H1 (cell line): ENCODE measurements around the gene CD4. TPM values are rescaled to one million over a fixed set of nuclear protein-coding genes. Genes with fewer than 3 reads are reported as not detected.

Experiments
- ASH2L ChIP-seq: fragments of 200-600, 300-600 bp; sonication (generic); IDR thresholded peaks from one replicate; pipeline ENCODE4 v1.7.1; 2017; ENCODE audit warnings: low read length
- BCL11A ChIP-seq, 2 experiments: IDR thresholded peaks; one replicate each; pipeline ENCODE4 v1.6.1; 2011; ENCODE audit warnings: low read depth in 2 of 2, low read length in 2 of 2, mild to moderate bottlenecking in 2 of 2
- CBX5 ChIP-seq: fragments of 300-800, 300-1000 bp; sonication (generic); IDR thresholded peaks from 2 replicates; pipeline ENCODE4 v1.7.1; 2016; ENCODE audit warnings: antibody characterized with exemption, low read length, low read depth
- CBX8 ChIP-seq: fragments of 300-800, 300-1000 bp; sonication (generic); IDR thresholded peaks from 2 replicates; pipeline ENCODE4 v1.7.1; 2016; ENCODE audit warnings: low read depth, low read length, borderline replicate concordance
- CEBPB ChIP-seq: IDR thresholded peaks from 2 replicates; pipeline ENCODE4 v1.6.1; 2012; ENCODE audit warnings: low read depth, low read length
- CHD2 ChIP-seq: IDR thresholded peaks from 2 replicates; pipeline ENCODE4 v1.6.1; 2012; ENCODE audit warnings: low read length, improper control_type of control experiment
- E2F6 ChIP-seq: IDR thresholded peaks from 2 replicates; pipeline ENCODE4 v1.6.1; 2012; ENCODE audit warnings: inconsistent platforms
- EZH2 ChIP-seq: fragments of 200-600 bp; sonication (generic); IDR thresholded peaks from 2 replicates; pipeline ENCODE4 v1.7.1; 2012; ENCODE audit warnings: low read depth, mild to moderate bottlenecking, moderate library complexity, low read length, inconsistent platforms; ENCODE audit not compliant: severe bottlenecking
- GTF2F1 ChIP-seq: IDR thresholded peaks from 2 replicates; pipeline ENCODE4 v1.6.1; 2012; ENCODE audit warnings: low read depth, low read length, improper control_type of control experiment, borderline replicate concordance
- KDM5A ChIP-seq: fragments of 200-600 bp; IDR thresholded peaks from 2 replicates; pipeline ENCODE4 v1.7.1; 2012; ENCODE audit warnings: mild to moderate bottlenecking, low read length, inconsistent platforms, mixed read lengths
- PHF8 ChIP-seq: fragments of 200-600 bp; sonication (generic); conservative IDR thresholded peaks from 2 replicates; pipeline ENCODE4 v1.7.1; 2012; ENCODE audit warnings: low read depth, mild to moderate bottlenecking, inconsistent platforms, low read length, moderate library complexity
- POLR2AphosphoS5 ChIP-seq: IDR thresholded peaks from 2 replicates; pipeline ENCODE4 v1.6.1; 2011; ENCODE audit warnings: low read depth, low read length
- RAD21 ChIP-seq, 2 experiments: IDR thresholded peaks in 1 of 2; conservative IDR thresholded peaks in 1 of 2; 2 replicates each; pipeline ENCODE4 v1.6.1; 2011; ENCODE audit warnings: low read depth in 2 of 2, low read length in 2 of 2, improper control_type of control experiment in 1 of 2, inconsistent platforms in 1 of 2, mild to moderate bottlenecking in 1 of 2, moderate library complexity in 1 of 2
- SAP30 ChIP-seq: fragments of 300-600 bp; sonication (generic); IDR thresholded peaks from 2 replicates; pipeline ENCODE4 v1.7.1; 2012; ENCODE audit warnings: low read length, moderate library complexity, mild to moderate bottlenecking, inconsistent platforms; ENCODE audit not compliant: insufficient read depth, insufficient replicate concordance
- SIN3A ChIP-seq, 2 experiments: IDR thresholded peaks in 1 of 2; conservative IDR thresholded peaks in 1 of 2; 2 replicates each; pipeline ENCODE4 v1.6.1; 2011 to 2012; ENCODE audit warnings: low read length in 2 of 2, improper control_type of control experiment in 1 of 2, low read depth in 1 of 2, mild to moderate bottlenecking in 1 of 2
- SP2 ChIP-seq: IDR thresholded peaks from 2 replicates; pipeline ENCODE4 v1.6.1; 2012; ENCODE audit warnings: mild to moderate bottlenecking, low read length, inconsistent platforms
- TAF1 ChIP-seq: IDR thresholded peaks from 2 replicates; pipeline ENCODE4 v1.6.1; 2011; ENCODE audit warnings: mild to moderate bottlenecking, low read depth, low read length
- TBP ChIP-seq: IDR thresholded peaks from 2 replicates; pipeline ENCODE4 v1.6.1; 2011; ENCODE audit warnings: low read depth, low read length, improper control_type of control experiment
- polyA plus RNA-seq, 7 experiments: library from polyadenylated mRNA; depleted of rRNA in 3 of 7; stranded (reverse) in 5 of 7; unstranded in 2 of 7; fragments of >200 nt in 5 of 7; fragments of 200-250 nt in 2 of 7; gene quantifications; 1 replicate in 5 of 7; 2 replicates in 1 of 7; 4 replicates in 1 of 7; pipeline versions ENCODE4 v1.2.1 to v1.2.3, GENCODE V29; 2011 to 2013; ENCODE audit warnings: missing spikeins in 2 of 7, mixed read lengths in 2 of 7
- total RNA-seq: library from RNA; stranded (reverse); fragmentation: NEBNext Ultra II Directional; extraction: Animal tissue kit (Norgen Biotek cat#: 25700); gene quantifications from 2 replicates; pipeline ENCODE4 v1.2.1, GENCODE V29; 2021
- TF ChIP-seq, protein P1 (sequence below): IDR thresholded peaks from 2 replicates; pipeline ENCODE4 v1.6.1; 2011; ENCODE audit warnings: low read length, improper control_type of control experiment

Gene CD4
- total and polyA plus RNA-seq, 2 of the 8 experiments (the other 6 are each of a cell fraction or from before 2014, with no cell fraction given) = 3.4 to 5.1 TPM

- TF ChIP-seq E2F6 (no peak), SIN3A (conservative IDR thresholded peaks at IDR 0.05 in 1 of 2, IDR thresholded peaks at IDR 0.05 in 1 of 2; ENCODE audit: low read depth in 1 of 2, low read length in 2 of 2) (peak in 1 of 2 experiments; percentile 18; a peak in 1 of 4 replicates), PHF8 (no peak), POLR2AphosphoS5 (no peak), SAP30 (peak; percentile 30), CBX8 (no peak), TAF1 (0 out of 2 replicates have a peak, but pooled peaks have one; percentile 18), KDM5A (no peak), ASH2L (no peak), TBP (0 out of 2 replicates have a peak, but pooled peaks have one; percentile 11), CHD2 (no peak), EZH2 (no peak), SP2 (no peak), BCL11A (IDR thresholded peaks at IDR 0.05; ENCODE audit: low read depth in 2 of 2, low read length in 2 of 2) (no peak), RAD21 (IDR thresholded peaks at IDR 0.05 in 1 of 2, conservative IDR thresholded peaks at IDR 0.05 in 1 of 2; ENCODE audit: low read depth in 2 of 2, low read length in 2 of 2) (no peak), GTF2F1 (no peak), CBX5 (no peak), CEBPB (no peak)
- TF ChIP-seq, protein P1, sequence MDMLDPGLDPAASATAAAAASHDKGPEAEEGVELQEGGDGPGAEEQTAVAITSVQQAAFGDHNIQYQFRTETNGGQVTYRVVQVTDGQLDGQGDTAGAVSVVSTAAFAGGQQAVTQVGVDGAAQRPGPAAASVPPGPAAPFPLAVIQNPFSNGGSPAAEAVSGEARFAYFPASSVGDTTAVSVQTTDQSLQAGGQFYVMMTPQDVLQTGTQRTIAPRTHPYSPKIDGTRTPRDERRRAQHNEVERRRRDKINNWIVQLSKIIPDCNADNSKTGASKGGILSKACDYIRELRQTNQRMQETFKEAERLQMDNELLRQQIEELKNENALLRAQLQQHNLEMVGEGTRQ = no peak
Observed at GRCh38 chr12:6852651-6853354, 63.5 kb downstream of the CD4 start (continued).
